Ishikawa (cell line): ENCODE data around the gene CDH2.
A peak's percentile ranks its signal among the peaks of the same experiment; 100 is the strongest.

ENCODE experiments used
- CEBPB ChIP-seq: IDR thresholded peaks from 2 replicates; pipeline ENCODE4 v1.6.1; 2012
- CREB1 ChIP-seq: IDR thresholded peaks from 2 replicates; pipeline ENCODE4 v1.6.1; 2012; ENCODE audit warnings: low read depth
- EGR1 ChIP-seq: IDR thresholded peaks from 2 replicates; pipeline ENCODE4 v1.6.1; 2012
- EP300 ChIP-seq: IDR thresholded peaks from 2 replicates; pipeline ENCODE4 v1.6.1; 2012; ENCODE audit warnings: borderline replicate concordance
- FOXM1 ChIP-seq: IDR thresholded peaks from 2 replicates; pipeline ENCODE4 v1.6.1; 2012; ENCODE audit warnings: low read depth, borderline replicate concordance
- MAX ChIP-seq: IDR thresholded peaks from 2 replicates; pipeline ENCODE4 v1.6.1; 2012
- RAD21 ChIP-seq: IDR thresholded peaks from 2 replicates; pipeline ENCODE4 v1.6.1; 2012; ENCODE audit warnings: low read depth
- REST ChIP-seq: IDR thresholded peaks from 2 replicates; pipeline ENCODE4 v1.6.1; 2012; ENCODE audit warnings: low read depth, mild to moderate bottlenecking
- TAF1 ChIP-seq: IDR thresholded peaks from 2 replicates; pipeline ENCODE4 v1.6.1; 2012; ENCODE audit warnings: low read depth, mild to moderate bottlenecking
- TCF12 ChIP-seq: IDR thresholded peaks from 2 replicates; pipeline ENCODE4 v1.6.1; 2012; ENCODE audit warnings: low read depth
- TEAD4 ChIP-seq: IDR thresholded peaks from 2 replicates; pipeline ENCODE4 v1.6.1; 2012
- USF1 ChIP-seq: IDR thresholded peaks from 2 replicates; pipeline ENCODE4 v1.6.1; 2012
- YY1 ChIP-seq: IDR thresholded peaks from 2 replicates; pipeline ENCODE4 v1.6.1; 2012; ENCODE audit warnings: low read depth
- ZBTB7A ChIP-seq: IDR thresholded peaks from 2 replicates; pipeline ENCODE4 v1.6.1; 2012; ENCODE audit warnings: low read depth

CDH2 gene

GRCh38 chr18:28113271-28114029, 63.5 kb downstream of the CDH2 start:
- TF ChIP-seq ZBTB7A = no peak
- no peak for TF ChIP-seq CREB1
- TF ChIP-seq TAF1 = no peak
- TF ChIP-seq RAD21 = no peak
- TF ChIP-seq EGR1 = no peak
- TF ChIP-seq EP300 = no peak

GRCh38 chr18:28112056-28112470, 64.9 kb downstream of the CDH2 start:
- TF ChIP-seq TEAD4 (no peak), TCF12 (no peak), MAX (no peak), FOXM1 (no peak), ZBTB7A (no peak), CREB1 (no peak), EP300 (no peak), YY1 (no peak), REST (no peak), EGR1 (no peak)

GRCh38 chr18:28110924-28111323, 66.0 kb downstream of the CDH2 start:
- TF ChIP-seq TCF12 (no peak), YY1 (no peak), CEBPB (no peak), REST (no peak), MAX (no peak), ZBTB7A (no peak), EGR1 (no peak), TAF1 (no peak), RAD21 (no peak), FOXM1 (no peak), USF1 (no peak)

GRCh38 chr18:28109781-28110560, 67.0 kb downstream of the CDH2 start:
- TF ChIP-seq TCF12 = no peak
- 0 out of 2 replicates have a peak, but pooled peaks have one; percentile 9 for TF ChIP-seq TEAD4
- no peak for TF ChIP-seq CEBPB
- TF ChIP-seq EGR1 = no peak
- no peak for TF ChIP-seq USF1
- no peak for TF ChIP-seq YY1
- TF ChIP-seq REST = no peak

GRCh38 chr18:28108814-28109213, 68.1 kb downstream of the CDH2 start:
- no peak for TF ChIP-seq TCF12
- TF ChIP-seq RAD21 = peak; percentile 22; the same call in 1 of the 2 replicates
